GM12865 (cell line): Measurements from ENCODE around the gene IL11RA.

Experiments used
- DNase-seq: peaks from one replicate; pipeline ENCODE4 v3.0.0; 2010; ENCODE audit warnings: low read depth
- H3K4me3 ChIP-seq: 2 replicates; pipeline ENCODE4 v1.5.1; 2011; ENCODE audit warnings: mild to moderate bottlenecking, low read depth, low read length, control low read depth
- TF ChIP-seq, protein P1 (sequence below): IDR thresholded peaks from 2 replicates; pipeline ENCODE4 v1.5.1; 2011; ENCODE audit warnings: low read length, control low read depth, low read depth, inconsistent platforms; ENCODE audit not compliant: insufficient read depth; ENCODE audit errors: missing control alignments

The IL11RA gene

GRCh38 chr9:34611251-34611810 lies 40.7 kb upstream of the IL11RA start:
- TF ChIP-seq, protein P1, sequence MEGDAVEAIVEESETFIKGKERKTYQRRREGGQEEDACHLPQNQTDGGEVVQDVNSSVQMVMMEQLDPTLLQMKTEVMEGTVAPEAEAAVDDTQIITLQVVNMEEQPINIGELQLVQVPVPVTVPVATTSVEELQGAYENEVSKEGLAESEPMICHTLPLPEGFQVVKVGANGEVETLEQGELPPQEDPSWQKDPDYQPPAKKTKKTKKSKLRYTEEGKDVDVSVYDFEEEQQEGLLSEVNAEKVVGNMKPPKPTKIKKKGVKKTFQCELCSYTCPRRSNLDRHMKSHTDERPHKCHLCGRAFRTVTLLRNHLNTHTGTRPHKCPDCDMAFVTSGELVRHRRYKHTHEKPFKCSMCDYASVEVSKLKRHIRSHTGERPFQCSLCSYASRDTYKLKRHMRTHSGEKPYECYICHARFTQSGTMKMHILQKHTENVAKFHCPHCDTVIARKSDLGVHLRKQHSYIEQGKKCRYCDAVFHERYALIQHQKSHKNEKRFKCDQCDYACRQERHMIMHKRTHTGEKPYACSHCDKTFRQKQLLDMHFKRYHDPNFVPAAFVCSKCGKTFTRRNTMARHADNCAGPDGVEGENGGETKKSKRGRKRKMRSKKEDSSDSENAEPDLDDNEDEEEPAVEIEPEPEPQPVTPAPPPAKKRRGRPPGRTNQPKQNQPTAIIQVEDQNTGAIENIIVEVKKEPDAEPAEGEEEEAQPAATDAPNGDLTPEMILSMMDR = no peak
- no peak for DNase-seq
- peak overlapping the region; percentile 99 for H3K4me3 ChIP-seq

- TF ChIP-seq, protein P1 = no peak
- peak within 1 kb of the TSS; percentile 99 for H3K4me3 ChIP-seq
- peak; percentile 90 for DNase-seq
Observed at GRCh38 chr9:34611811-34612787, 39.9 kb upstream of the IL11RA start, which contains the start of gene RPP25L. Gene RPP25L (minus strand): TSS chr9:34612097. CDS start chr9:34611296, 801 bp downstream.

DNA sequence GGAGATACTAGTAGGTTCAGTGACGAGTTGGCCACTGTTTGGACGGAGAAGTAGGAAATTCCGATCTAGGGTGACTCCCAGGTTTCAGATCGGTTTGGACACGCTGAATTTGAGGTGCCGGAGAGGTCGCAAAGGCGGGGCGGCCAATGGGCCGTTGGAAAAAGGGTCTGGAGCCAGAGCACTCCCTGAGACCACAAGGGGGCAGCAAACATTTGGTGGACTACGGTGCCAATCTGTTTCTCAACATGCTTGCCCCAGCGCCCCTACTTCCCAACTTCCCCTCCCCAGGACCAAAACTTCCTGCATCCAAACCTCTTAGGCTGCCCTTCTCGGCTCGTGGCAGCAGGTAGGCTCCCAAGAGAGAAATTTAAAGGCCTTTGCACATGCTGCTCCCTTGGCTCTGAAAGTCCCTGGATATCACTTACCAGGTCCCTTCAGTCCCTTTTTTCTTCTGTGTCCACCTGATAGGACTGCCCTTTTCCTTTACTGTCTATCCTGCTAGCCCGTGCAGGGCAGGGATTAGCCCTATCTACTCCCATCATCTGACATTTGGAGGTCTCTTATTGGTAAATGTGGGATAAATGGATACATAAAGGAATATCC lies 39.1 kb upstream of the IL11RA start:
- peak; percentile 79 for DNase-seq
- H3K4me3 ChIP-seq = peak overlapping the region; percentile 99
- TF ChIP-seq, protein P1 = peak; percentile 77

GRCh38 chr9:34615132-34615531 lies 36.9 kb upstream of the IL11RA start:
- H3K4me3 ChIP-seq = no peak overlapping the region
- TF ChIP-seq, protein P1 = no peak
- DNase-seq = no peak

- peak within 1 kb of the TSS; percentile 86 for H3K4me3 ChIP-seq
- peak; percentile 96 for DNase-seq
- TF ChIP-seq, protein P1 = no peak
Observed at GRCh38 chr9:34620061-34620994, 31.7 kb upstream of the IL11RA start, which contains the start of gene DCTN3. Gene DCTN3 (minus strand): TSS chr9:34620495. CDS start chr9:34620464, 31 bp downstream.
